ENCODE data around the gene OR52W1.

The OR52W1 gene, protein sequence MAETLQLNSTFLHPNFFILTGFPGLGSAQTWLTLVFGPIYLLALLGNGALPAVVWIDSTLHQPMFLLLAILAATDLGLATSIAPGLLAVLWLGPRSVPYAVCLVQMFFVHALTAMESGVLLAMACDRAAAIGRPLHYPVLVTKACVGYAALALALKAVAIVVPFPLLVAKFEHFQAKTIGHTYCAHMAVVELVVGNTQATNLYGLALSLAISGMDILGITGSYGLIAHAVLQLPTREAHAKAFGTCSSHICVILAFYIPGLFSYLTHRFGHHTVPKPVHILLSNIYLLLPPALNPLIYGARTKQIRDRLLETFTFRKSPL

DNA sequence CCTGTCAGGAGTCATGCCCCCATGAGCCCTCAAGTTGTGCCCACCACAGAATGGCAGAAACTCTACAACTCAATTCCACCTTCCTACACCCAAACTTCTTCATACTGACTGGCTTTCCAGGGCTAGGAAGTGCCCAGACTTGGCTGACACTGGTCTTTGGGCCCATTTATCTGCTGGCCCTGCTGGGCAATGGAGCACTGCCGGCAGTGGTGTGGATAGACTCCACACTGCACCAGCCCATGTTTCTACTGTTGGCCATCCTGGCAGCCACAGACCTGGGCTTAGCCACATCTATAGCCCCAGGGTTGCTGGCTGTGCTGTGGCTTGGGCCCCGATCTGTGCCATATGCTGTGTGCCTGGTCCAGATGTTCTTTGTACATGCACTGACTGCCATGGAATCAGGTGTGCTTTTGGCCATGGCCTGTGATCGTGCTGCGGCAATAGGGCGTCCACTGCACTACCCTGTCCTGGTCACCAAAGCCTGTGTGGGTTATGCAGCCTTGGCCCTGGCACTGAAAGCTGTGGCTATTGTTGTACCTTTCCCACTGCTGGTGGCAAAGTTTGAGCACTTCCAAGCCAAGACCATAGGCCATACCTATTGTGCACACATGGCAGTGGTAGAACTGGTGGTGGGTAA, at the start of gene OR52W1:
Gene OR52W1 (plus strand): TSS at position 51 of the 637 bp plus-strand sequence. CDS start 0 bp downstream, at position 51.
- TF ChIP-seq, protein P1, sequence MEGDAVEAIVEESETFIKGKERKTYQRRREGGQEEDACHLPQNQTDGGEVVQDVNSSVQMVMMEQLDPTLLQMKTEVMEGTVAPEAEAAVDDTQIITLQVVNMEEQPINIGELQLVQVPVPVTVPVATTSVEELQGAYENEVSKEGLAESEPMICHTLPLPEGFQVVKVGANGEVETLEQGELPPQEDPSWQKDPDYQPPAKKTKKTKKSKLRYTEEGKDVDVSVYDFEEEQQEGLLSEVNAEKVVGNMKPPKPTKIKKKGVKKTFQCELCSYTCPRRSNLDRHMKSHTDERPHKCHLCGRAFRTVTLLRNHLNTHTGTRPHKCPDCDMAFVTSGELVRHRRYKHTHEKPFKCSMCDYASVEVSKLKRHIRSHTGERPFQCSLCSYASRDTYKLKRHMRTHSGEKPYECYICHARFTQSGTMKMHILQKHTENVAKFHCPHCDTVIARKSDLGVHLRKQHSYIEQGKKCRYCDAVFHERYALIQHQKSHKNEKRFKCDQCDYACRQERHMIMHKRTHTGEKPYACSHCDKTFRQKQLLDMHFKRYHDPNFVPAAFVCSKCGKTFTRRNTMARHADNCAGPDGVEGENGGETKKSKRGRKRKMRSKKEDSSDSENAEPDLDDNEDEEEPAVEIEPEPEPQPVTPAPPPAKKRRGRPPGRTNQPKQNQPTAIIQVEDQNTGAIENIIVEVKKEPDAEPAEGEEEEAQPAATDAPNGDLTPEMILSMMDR (conservative IDR thresholded peaks at IDR 0.05): no peak
- H3K27ac ChIP-seq: no peak within 1 kb of the TSS

DNA sequence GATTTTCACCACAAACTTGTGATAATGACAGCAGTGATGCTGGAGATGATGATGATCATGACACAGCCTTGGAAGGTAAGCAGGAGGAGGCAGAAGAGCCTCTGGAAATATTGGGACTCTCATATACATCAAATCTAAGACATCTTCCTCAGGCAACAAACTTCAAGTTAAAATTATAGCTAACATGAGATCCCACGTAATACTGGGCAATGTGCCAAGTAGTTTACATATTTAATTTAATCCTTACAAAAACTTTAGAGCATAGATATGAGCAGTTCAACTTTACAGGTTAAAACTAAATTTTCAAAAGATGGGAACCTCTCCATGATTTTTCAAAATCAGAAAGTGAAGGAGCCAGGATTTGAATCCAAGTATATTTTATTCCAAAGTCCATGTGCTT, 47.9 kb upstream of the OR52W1 start:
- H3K27ac ChIP-seq: no peak overlapping the region
- TF ChIP-seq, protein P1 (conservative IDR thresholded peaks at IDR 0.05): no peak

DNA sequence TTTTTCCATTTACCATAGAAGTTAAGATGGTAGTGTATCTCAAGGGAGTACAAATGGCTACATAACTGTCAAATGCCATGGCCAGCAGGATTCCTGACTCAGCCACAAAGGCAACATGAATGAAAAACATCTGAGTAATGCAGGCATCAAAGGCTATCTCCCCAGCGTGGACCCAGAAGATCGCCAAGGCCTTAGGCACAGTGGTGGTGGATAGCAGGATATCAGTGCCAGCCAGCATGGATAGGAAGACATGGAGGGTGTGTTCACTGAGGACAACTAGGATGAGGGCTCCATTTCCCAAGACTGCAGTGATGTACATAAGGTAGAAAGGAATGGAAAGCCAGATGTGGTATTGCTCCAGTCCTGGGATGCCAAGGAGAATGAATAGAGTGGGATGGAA, 46.9 kb upstream of the OR52W1 start:
- TF ChIP-seq, protein P1 (conservative IDR thresholded peaks at IDR 0.05): no peak

DNA sequence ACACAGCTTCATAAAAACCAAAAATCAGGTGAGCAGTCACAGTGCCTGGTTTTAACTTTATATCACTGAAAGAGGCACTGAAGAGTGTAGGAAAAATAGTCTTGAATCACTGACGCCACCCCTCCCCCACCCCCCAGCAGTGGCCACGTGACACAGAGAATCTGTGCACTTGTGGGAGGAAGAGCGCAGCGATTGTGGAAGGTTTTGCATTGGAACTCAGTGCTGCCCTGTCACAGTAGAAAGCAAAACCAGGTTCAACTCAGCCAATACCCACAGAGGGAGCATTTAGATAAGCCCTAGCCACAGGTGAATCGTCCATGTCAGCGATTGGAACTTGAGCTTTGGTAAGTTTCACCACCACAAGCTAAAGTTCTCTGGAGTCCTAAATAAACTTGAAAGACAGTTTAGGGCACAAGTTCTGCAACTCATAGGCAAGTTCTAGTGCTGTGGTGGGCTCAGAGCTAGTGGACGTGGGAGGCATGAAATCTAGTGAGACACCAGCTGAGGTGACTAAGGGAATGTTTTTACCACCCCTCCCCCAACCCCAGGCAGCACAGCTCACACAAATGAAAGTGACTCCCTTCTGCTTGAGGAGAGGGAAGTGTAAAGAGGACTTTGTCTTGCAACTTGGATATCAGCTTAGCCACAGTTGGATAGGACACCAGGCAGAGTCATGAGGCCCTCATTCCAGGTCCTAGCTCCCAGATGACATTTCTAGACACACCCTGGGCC, 42.2 kb upstream of the OR52W1 start:
- H3K27ac ChIP-seq: no peak overlapping the region
- TF ChIP-seq, protein P1 (conservative IDR thresholded peaks at IDR 0.05): no peak

More for the DNA sequence above, 46.9 kb upstream of the OR52W1 start:
- H3K27ac ChIP-seq: no peak overlapping the region

DNA sequence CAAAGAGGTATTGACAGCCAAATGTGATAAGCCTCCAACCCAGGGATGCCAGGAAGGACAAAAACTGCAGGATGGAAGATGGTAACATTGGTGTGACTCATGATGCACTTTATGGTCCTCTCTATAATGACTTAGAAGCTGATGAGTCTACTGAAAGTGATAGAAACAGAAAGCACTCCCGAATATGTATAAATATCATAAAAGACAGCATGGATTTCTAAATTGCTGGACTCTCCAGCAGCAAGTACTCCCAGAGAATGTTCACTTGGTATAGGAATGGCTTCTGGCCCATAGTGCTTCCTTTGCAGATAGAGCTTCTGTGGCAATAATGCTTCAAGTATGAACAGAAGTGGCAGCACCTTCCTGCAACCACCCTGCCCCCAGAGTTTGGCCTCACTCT, 28.8 kb upstream of the OR52W1 start, which contains the start of gene OR52B2:
Gene OR52B2 (minus strand): TSS at position 101 of the 400 bp plus-strand sequence. CDS start 0 bp downstream, at position 101.
- no peak within 1 kb of the TSS for H3K27ac ChIP-seq
- TF ChIP-seq, protein P1 (conservative IDR thresholded peaks at IDR 0.05): no peak

DNA sequence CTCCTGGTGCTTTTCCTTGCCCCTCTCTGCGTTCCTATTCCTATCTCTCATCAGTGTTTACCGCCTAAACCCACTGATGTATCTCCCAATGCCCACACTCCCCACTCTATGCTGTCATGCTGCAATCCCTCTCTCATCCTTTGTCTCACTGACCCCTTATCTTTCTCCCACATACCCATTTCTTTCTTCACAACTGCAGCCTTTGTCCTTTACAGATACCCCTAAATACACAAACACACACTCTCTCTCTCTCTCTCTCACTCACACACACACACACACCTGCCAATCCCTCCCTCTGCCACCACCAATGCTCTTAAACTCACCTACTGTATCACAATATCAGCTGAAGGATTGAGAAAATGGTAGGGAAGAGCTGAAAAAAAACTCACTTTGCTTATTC, 23.6 kb upstream of the OR52W1 start:
- H3K27ac ChIP-seq: no peak overlapping the region
- TF ChIP-seq, protein P1 (conservative IDR thresholded peaks at IDR 0.05): no peak

DNA sequence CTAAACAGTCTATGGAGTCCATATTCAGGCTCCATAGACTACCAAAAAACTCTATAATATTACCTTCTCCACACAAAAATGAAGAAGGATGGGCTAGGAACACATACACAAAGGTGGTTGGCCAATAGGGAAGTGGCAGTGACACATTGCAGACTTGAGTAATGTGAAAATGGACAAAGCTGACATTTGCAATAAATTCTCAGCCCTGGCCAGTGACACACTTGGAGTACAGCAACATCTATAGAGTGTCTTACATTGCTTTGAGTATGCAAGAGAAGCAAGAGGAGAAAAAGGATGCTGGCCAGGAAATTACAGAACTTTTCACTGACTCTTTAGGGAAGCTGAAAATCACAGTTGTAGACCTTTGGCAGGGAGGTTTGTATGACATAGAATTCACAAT, 7.3 kb upstream of the OR52W1 start:
- no peak overlapping the region for H3K27ac ChIP-seq
- TF ChIP-seq, protein P1 (conservative IDR thresholded peaks at IDR 0.05): no peak
